A549 (cell line): ENCODE data around the gene TRIM29. TPM values are rescaled to one million over a fixed set of nuclear protein-coding genes. Genes with fewer than 3 reads are reported as not detected.

Source experiments
- ATAC-seq, 2 experiments: fragments of 200-7000 bp in 1 of 2; fragments of >200 bp in 1 of 2; cut with Nextera tagmentation in 1 of 2; cut with Tn5 transposase in 1 of 2; 3 replicates each; pipeline versions ENCODE4 v1.8.0 to v1.9.1; 2018 to 2020; ENCODE audit warnings: mild to moderate bottlenecking in 1 of 2, moderate library complexity in 1 of 2
- CTCF ChIA-PET: fragments of 300-600 bp; sonication (Branson Sonifier 250); formaldehyde crosslinking; extraction: SDS; loops from one replicate; lab custom pipeline; 2021; ENCODE audit warnings: antibody characterized with exemption, inconsistent platforms; lab: Yijun Ruan, JAX
- POLR2A ChIA-PET: fragments of 350-600 bp; formaldehyde crosslinking; extraction: SDS; loops from one replicate; lab custom pipeline; 2021; ENCODE audit warnings: antibody characterized with exemption, inconsistent platforms; lab: Yijun Ruan, JAX
- DNase-seq, 2 experiments: peaks; one replicate each; pipeline versions ENCODE4 v3.0.0 to v3.0.0-alpha.2; 2011 to 2016; ENCODE audit warnings: low read depth in 1 of 2, low spot score in 1 of 2
- FAIRE-seq: peaks from 2 replicates; lab custom pipeline; 2011; peaks lifted over from hg19 to GRCh38; lab: Jason Lieb, UNC
- H3K27ac ChIP-seq, 2 experiments: fragments of >200 bp; sonication (Bioruptor Twin); formaldehyde crosslinking; 3 replicates each; pipeline ENCODE4 v1.5.1; 2016 to 2017
- H3K4me1 ChIP-seq: fragments of >200 bp; sonication (Bioruptor Twin); formaldehyde crosslinking; 3 replicates; pipeline ENCODE4 v1.6.1; 2016
- H3K4me2 ChIP-seq: fragments of >200 bp; sonication (Bioruptor Twin); formaldehyde crosslinking; 3 replicates; pipeline ENCODE4 v1.6.1; 2016
- H3K4me3 ChIP-seq: fragments of >200 bp; sonication (Bioruptor Twin); formaldehyde crosslinking; 3 replicates; pipeline ENCODE4 v1.5.1; 2016
- H3K9me3 ChIP-seq: fragments of >200 bp; sonication (Bioruptor Twin); formaldehyde crosslinking; 3 replicates; pipeline ENCODE4 v1.6.1; 2016
- CBX2 ChIP-seq: fragments of 200-600 bp; sonication (generic); IDR thresholded peaks from 2 replicates; pipeline ENCODE4 v1.6.1; 2016; ENCODE audit warnings: low read depth, mild to moderate bottlenecking, borderline replicate concordance
- CEBPB ChIP-seq, 2 experiments: fragments of >200 bp in 1 of 2; sonication (Bioruptor Twin) in 1 of 2; formaldehyde crosslinking in 1 of 2; IDR thresholded peaks; 2 replicates each; pipeline ENCODE4 v1.6.1; 2012 to 2016
- CHD2 ChIP-seq: fragments of 150-350 bp; IDR thresholded peaks from 2 replicates; pipeline ENCODE4 v1.6.1; 2014; ENCODE audit warnings: low read length; ENCODE audit not compliant: partially characterized antibody
- EP300 ChIP-seq, 2 experiments: fragments of >200 bp; sonication (Bioruptor Twin); formaldehyde crosslinking; IDR thresholded peaks; 2 replicates in 1 of 2; 3 replicates in 1 of 2; pipeline ENCODE4 v1.6.1; 2016 to 2017
- FOSB ChIP-seq: fragments of 250-450 bp; sonication (Bioruptor Pico); IDR thresholded peaks from 2 replicates; pipeline ENCODE4 v1.5.0; 2020; ENCODE audit warnings: mild to moderate bottlenecking, moderate library complexity
- HDAC2 ChIP-seq: fragments of 200-600 bp; sonication (generic); IDR thresholded peaks from 2 replicates; pipeline ENCODE4 v1.6.1; 2016
- HOXB5 ChIP-seq: fragments of 250-450 bp; sonication (Bioruptor Pico); IDR thresholded peaks from 2 replicates; pipeline ENCODE4 v1.5.0; 2020; ENCODE audit warnings: mild to moderate bottlenecking, moderate library complexity
- JUNB ChIP-seq: fragments of >200 bp; sonication (Bioruptor Twin); formaldehyde crosslinking; IDR thresholded peaks from 2 replicates; pipeline ENCODE4 v1.6.1; 2016
- KDM1A ChIP-seq: fragments of 200-600 bp; sonication (generic); IDR thresholded peaks from 2 replicates; pipeline ENCODE4 v1.6.1; 2016; ENCODE audit warnings: low read depth, mild to moderate bottlenecking
- MAFK ChIP-seq: fragments of 450-650 bp; IDR thresholded peaks from 2 replicates; pipeline ENCODE4 v1.6.1; 2014; ENCODE audit not compliant: partially characterized antibody
- MYC ChIP-seq: IDR thresholded peaks from 2 replicates; pipeline ENCODE4 v1.6.1; 2012; ENCODE audit warnings: mild to moderate bottlenecking, inconsistent platforms, low read length, improper control_type of control experiment, borderline replicate concordance
- NFE2L2 ChIP-seq: fragments of 150-350 bp; conservative IDR thresholded peaks from 2 replicates; pipeline ENCODE4 v1.6.1; 2014; ENCODE audit warnings: low read length
- RCOR1 ChIP-seq: fragments of 150-350 bp; IDR thresholded peaks from 2 replicates; pipeline ENCODE4 v1.6.1; 2014; ENCODE audit warnings: antibody characterized with exemption, low read length, low read depth
- RFX5 ChIP-seq: fragments of 450-650 bp; IDR thresholded peaks from 2 replicates; pipeline ENCODE4 v1.7.1; 2014; ENCODE audit warnings: antibody characterized with exemption, mild to moderate bottlenecking, moderate library complexity
- TP53 ChIP-seq: fragments of 250-450 bp; sonication (Bioruptor Pico); IDR thresholded peaks from 2 replicates; pipeline ENCODE4 v1.5.0; 2021; ENCODE audit warnings: mild to moderate bottlenecking, moderate library complexity
- WGBS: methylation state at CpG from one replicate; pipeline ENCODE4 v1.1.6; 2017; ENCODE audit errors: missing lambda C conversion rate; 5-methylcytosine and 5-hydroxymethylcytosine counted together
- polyA plus RNA-seq, 4 experiments: library from polyadenylated mRNA; depleted of rRNA in 3 of 4; stranded (reverse); fragments of >200 nt; fragmentation: RNase III in 1 of 4; extraction: RNeasy Plus Mini Kit Qiagen cat#74134 plus additional on column Dnase treatment in 1 of 4; gene quantifications; 2 replicates in 3 of 4; 3 replicates in 1 of 4; pipeline ENCODE4 v1.2.3, GENCODE V29; 2011 to 2017
- TF ChIP-seq, protein P1 (sequence below): fragments of 250-450 bp; sonication (Bioruptor Pico); IDR thresholded peaks from 2 replicates; pipeline ENCODE4 v1.5.0; 2021; ENCODE audit warnings: mild to moderate bottlenecking, moderate library complexity, borderline replicate concordance
- TF ChIP-seq, protein P2 (sequence below): fragments of >200 bp; sonication (Bioruptor Twin); formaldehyde crosslinking; IDR thresholded peaks from 2 replicates; pipeline ENCODE4 v1.6.1; 2016
- TF ChIP-seq, protein P3 (sequence below): fragments of 200-600 bp; sonication (generic); IDR thresholded peaks from 2 replicates; pipeline ENCODE4 v1.6.1; 2016; ENCODE audit warnings: antibody characterized with exemption, mild to moderate bottlenecking, moderate library complexity
- TF ChIP-seq, protein P4 (sequence below): IDR thresholded peaks from 2 replicates; pipeline ENCODE4 v1.6.1; 2012
- TF ChIP-seq, protein P5 (sequence below): fragments of 450-650 bp; IDR thresholded peaks from 2 replicates; pipeline ENCODE4 v1.6.1; 2014; ENCODE audit warnings: antibody characterized with exemption

Gene TRIM29
- polyA plus RNA-seq, 2 of the 4 experiments (the other 2 are of a cell fraction), result 2.7 to 3.6 TPM

DNA sequence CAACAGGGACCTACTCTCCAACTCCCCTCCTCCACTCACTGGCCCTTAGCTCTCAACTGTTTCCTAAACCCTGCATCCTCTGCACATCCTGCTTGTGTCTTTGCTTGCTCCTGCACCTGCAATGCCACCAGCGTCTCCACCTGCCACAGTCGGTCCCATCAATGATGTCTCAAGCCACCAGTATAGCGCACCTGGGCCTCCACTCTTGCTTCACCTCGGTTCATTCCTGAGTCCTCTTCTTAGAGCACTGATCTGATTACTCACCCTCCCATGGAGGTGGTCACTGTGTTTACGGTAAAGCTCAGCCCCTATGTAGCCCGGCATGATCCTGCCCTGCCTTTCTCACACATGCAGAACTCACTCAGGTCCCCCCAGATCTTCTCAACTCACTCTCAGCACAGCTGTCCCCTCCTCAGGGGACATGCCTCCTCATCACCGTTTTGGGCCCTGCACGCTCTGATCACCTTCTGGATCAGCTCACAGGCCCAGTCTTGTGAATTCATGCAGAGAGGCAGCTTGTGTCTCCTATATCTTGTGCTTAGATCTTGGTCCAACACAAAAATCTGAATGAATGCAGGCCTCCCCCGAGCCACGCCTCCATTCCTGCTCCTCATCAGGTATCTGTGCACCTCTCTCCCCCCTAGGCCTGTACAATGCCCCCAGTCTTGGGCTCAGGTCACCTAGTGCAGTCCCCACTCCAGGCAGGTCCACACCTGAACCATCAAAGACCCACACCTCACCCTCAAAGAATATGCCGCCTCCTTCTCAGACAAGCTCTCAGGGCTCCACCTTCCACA is 31.4 kb downstream of the TRIM29 start:
- FAIRE-seq (no peak), ATAC-seq (no peak), DNase-seq (no peak)
- ChIA-PET CTCF (interaction anchor here (0.7 to 4.0 kb wide), 7 partner anchors 10 to 723 kb away, joined by 3 to 51 read pairs (median 5); partner anchors contain the start of gene NECTIN1), POLR2A (no interaction called here)
- Histone ChIP-seq H3K4me3 (no peak overlapping the region), H3K4me1 (no peaks in the 10 kb centered on the region), H3K4me2 (no peak overlapping the region), H3K9me3 (no peaks in the 10 kb centered on the region), H3K27ac (no peak overlapping the region)
- TF ChIP-seq, protein P1, sequence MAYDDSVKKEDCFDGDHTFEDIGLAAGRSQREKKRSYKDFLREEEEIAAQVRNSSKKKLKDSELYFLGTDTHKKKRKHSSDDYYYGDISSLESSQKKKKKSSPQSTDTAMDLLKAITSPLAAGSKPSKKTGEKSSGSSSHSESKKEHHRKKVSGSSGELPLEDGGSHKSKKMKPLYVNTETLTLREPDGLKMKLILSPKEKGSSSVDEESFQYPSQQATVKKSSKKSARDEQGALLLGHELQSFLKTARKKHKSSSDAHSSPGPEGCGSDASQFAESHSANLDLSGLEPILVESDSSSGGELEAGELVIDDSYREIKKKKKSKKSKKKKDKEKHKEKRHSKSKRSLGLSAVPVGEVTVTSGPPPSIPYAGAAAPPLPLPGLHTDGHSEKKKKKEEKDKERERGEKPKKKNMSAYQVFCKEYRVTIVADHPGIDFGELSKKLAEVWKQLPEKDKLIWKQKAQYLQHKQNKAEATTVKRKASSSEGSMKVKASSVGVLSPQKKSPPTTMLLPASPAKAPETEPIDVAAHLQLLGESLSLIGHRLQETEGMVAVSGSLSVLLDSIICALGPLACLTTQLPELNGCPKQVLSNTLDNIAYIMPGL (CRISPR knock-in tag), result no peak
- no peak for TF ChIP-seq CEBPB (IDR thresholded peaks at IDR 0.05)
- no peak for TF ChIP-seq EP300 (IDR thresholded peaks at IDR 0.05)
- TF ChIP-seq MAFK, result no peak
- TF ChIP-seq FOSB (CRISPR knock-in tag), result no peak
- TF ChIP-seq CHD2, result no peak
- TF ChIP-seq TP53 (CRISPR knock-in tag), result no peak
- TF ChIP-seq, protein P2, sequence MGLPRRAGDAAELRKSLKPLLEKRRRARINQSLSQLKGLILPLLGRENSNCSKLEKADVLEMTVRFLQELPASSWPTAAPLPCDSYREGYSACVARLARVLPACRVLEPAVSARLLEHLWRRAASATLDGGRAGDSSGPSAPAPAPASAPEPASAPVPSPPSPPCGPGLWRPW, result no peak
- TF ChIP-seq KDM1A, result no peak
- TF ChIP-seq HOXB5, result no peak
- no peak for TF ChIP-seq RFX5
- TF ChIP-seq JUNB, result no peak
- TF ChIP-seq, protein P3, sequence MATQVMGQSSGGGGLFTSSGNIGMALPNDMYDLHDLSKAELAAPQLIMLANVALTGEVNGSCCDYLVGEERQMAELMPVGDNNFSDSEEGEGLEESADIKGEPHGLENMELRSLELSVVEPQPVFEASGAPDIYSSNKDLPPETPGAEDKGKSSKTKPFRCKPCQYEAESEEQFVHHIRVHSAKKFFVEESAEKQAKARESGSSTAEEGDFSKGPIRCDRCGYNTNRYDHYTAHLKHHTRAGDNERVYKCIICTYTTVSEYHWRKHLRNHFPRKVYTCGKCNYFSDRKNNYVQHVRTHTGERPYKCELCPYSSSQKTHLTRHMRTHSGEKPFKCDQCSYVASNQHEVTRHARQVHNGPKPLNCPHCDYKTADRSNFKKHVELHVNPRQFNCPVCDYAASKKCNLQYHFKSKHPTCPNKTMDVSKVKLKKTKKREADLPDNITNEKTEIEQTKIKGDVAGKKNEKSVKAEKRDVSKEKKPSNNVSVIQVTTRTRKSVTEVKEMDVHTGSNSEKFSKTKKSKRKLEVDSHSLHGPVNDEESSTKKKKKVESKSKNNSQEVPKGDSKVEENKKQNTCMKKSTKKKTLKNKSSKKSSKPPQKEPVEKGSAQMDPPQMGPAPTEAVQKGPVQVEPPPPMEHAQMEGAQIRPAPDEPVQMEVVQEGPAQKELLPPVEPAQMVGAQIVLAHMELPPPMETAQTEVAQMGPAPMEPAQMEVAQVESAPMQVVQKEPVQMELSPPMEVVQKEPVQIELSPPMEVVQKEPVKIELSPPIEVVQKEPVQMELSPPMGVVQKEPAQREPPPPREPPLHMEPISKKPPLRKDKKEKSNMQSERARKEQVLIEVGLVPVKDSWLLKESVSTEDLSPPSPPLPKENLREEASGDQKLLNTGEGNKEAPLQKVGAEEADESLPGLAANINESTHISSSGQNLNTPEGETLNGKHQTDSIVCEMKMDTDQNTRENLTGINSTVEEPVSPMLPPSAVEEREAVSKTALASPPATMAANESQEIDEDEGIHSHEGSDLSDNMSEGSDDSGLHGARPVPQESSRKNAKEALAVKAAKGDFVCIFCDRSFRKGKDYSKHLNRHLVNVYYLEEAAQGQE, result no peak
- WGBS, result 16% methylated on average over 10 of the region's 11 CpGs

DNA sequence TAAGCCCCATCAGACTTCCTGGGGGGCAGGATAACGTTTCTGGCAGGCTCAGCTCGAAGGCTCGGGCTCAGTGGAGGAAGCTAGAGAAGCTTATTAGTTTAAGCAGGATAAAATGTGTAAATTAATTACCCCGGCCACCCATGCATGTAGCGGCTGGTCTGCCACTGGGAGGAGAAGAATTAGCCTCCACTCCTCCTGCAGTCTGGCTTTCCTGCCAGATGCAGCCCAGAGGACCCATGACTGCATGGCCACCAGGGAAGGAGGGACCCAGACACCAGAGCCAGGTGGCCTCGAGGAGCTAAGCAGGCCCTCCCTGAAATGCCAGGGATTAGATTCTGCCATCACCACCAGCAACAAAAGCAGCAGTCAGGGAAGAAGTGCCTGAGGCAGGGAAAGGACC is 32.3 kb downstream of the TRIM29 start:
- Histone ChIP-seq H3K27ac (no peak overlapping the region), H3K9me3 (no peaks in the 10 kb centered on the region), H3K4me1 (no peaks in the 10 kb centered on the region), H3K4me2 (no peak overlapping the region), H3K4me3 (no peak overlapping the region)
- DNase-seq (no peak), FAIRE-seq (no peak), ATAC-seq (no peak)
- POLR2A ChIA-PET, result no interaction called here
- WGBS, result 8% methylated on average over 6 of the region's 6 CpGs
- CTCF ChIA-PET, result interaction anchor here (4.0 kb wide), 1 partner anchor 440 kb away, joined by 51 read pairs; no protein-coding TSS in a partner anchor
- no peak for TF ChIP-seq CBX2
- TF ChIP-seq RCOR1, result no peak
- TF ChIP-seq EP300 (IDR thresholded peaks at IDR 0.05), result no peak
- TF ChIP-seq, protein P4, sequence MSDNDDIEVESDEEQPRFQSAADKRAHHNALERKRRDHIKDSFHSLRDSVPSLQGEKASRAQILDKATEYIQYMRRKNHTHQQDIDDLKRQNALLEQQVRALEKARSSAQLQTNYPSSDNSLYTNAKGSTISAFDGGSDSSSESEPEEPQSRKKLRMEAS, result no peak
- TF ChIP-seq, protein P5, sequence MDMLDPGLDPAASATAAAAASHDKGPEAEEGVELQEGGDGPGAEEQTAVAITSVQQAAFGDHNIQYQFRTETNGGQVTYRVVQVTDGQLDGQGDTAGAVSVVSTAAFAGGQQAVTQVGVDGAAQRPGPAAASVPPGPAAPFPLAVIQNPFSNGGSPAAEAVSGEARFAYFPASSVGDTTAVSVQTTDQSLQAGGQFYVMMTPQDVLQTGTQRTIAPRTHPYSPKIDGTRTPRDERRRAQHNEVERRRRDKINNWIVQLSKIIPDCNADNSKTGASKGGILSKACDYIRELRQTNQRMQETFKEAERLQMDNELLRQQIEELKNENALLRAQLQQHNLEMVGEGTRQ, result no peak
- TF ChIP-seq MYC, result no peak
- TF ChIP-seq HDAC2, result no peak
- no peak for TF ChIP-seq TP53 (CRISPR knock-in tag)
- no peak for TF ChIP-seq CEBPB (IDR thresholded peaks at IDR 0.05)
- TF ChIP-seq NFE2L2, result no peak
